HT1080 (cell line): Measurements from ENCODE around the gene TRIM7. TPM values are rescaled to one million over a fixed set of nuclear protein-coding genes. Genes with fewer than 3 reads are reported as not detected.

Source experiments
- DNase-seq: peaks from one replicate; pipeline ENCODE4 v3.0.0-alpha.2; 2015; ENCODE audit warnings: low read depth
- polyA plus RNA-seq, 2 experiments: library from polyadenylated mRNA; depleted of rRNA; stranded (reverse); fragments of >200 nt; gene quantifications; 2 replicates each; pipeline ENCODE4 v1.2.3, GENCODE V29; 2015
- total RNA-seq: library from RNA; depleted of rRNA; stranded (reverse); fragments of >200 nt; shearing (Covaris generic); gene quantifications from 2 replicates; pipeline ENCODE4 v1.2.3, GENCODE V29; 2014; rRNA removed

The TRIM7 gene
- total RNA-seq: 12.6 and 15.4 TPM in 2 replicates
- 9.8 and 12.4 TPM in 2 replicates for polyA plus RNA-seq (2015; cell fraction: cytosol; rRNA removed)
- 7.8 and 9.8 TPM in 2 replicates for polyA plus RNA-seq (2015; cell fraction: nucleus; rRNA removed)

- DNase-seq: peak; percentile 54
Observed at GRCh38 chr5:181204826-181205760, at the start of gene TRIM7. TSS of gene TRIM7 (minus strand) at chr5:181205196. CDS start at chr5:181205110, 86 bp downstream.

- DNase-seq: no peak
Observed at GRCh38 chr5:181248277-181248676, 43.3 kb upstream of the TRIM7 start.

- DNase-seq: peak; percentile 79
Observed at GRCh38 chr5:181246276-181247049, 41.5 kb upstream of the TRIM7 start.

GRCh38 chr5:181245427-181246275, 40.7 kb upstream of the TRIM7 start:
- DNase-seq: no peak

GRCh38 chr5:181243564-181244343, 38.8 kb upstream of the TRIM7 start, which contains the start of gene RACK1:
TSS of gene RACK1 (minus strand) at chr5:181243906. CDS start at chr5:181243800, 106 bp downstream.
- DNase-seq: peak; percentile 88

GRCh38 chr5:181243018-181243563, 38.1 kb upstream of the TRIM7 start:
- DNase-seq: no peak

- no peak for DNase-seq
Observed at GRCh38 chr5:181242031-181242451, 37.0 kb upstream of the TRIM7 start.

- DNase-seq: peak; percentile 92
Observed at GRCh38 chr5:181241393-181241975, 36.5 kb upstream of the TRIM7 start.

GRCh38 chr5:181239062-181239663, 34.2 kb upstream of the TRIM7 start:
- DNase-seq: no peak

- no peak for DNase-seq
Observed at GRCh38 chr5:181237729-181238385, 32.9 kb upstream of the TRIM7 start.

GRCh38 chr5:181236954-181237641, 32.1 kb upstream of the TRIM7 start:
- no peak for DNase-seq

GRCh38 chr5:181236471-181236870, 31.5 kb upstream of the TRIM7 start:
- DNase-seq: no peak

GRCh38 chr5:181235689-181236366, 30.8 kb upstream of the TRIM7 start:
- no peak for DNase-seq

- no peak for DNase-seq
Observed at GRCh38 chr5:181235323-181235688, 30.3 kb upstream of the TRIM7 start.

- no peak for DNase-seq
Observed at GRCh38 chr5:181234455-181235306, 29.7 kb upstream of the TRIM7 start.

GRCh38 chr5:181233801-181234454, 28.9 kb upstream of the TRIM7 start:
- DNase-seq: no peak
